ENCODE measurements around the gene DGKZ. TPM values are rescaled to one million over a fixed set of nuclear protein-coding genes. Genes with fewer than 3 reads are reported as not detected.
A peak's percentile ranks its signal among the peaks of the same experiment; 100 is the strongest.
"Not testable (repeated sequence)": the region's sequence is repeated elsewhere in the genome, so short reads cannot be mapped to it uniquely, and the experiment has no call there.

Gene DGKZ
- total and polyA plus RNA-seq, 2 of the 13 experiments (the other 11 are each of a cell fraction or from before 2014, with no cell fraction given) = 15.8 to 20.7 TPM

GRCh38 chr11:46379482-46380293 is 32.4 kb downstream of the DGKZ start (continued):
- peak; percentile 68 for TF ChIP-seq DR1 (CRISPR knock-in tag; IDR thresholded peaks at IDR 0.05)
- peak; percentile 31; the same call in 1 of the 2 replicates for TF ChIP-seq ZFP90 (CRISPR knock-in tag; IDR thresholded peaks at IDR 0.05; ENCODE audit: borderline replicate concordance)
- TF ChIP-seq ZNF331 (CRISPR knock-in tag; IDR thresholded peaks at IDR 0.05) = peak; percentile 61
- 0 out of 2 replicates have a peak, but pooled peaks have one; percentile 23 for TF ChIP-seq ERF (CRISPR knock-in tag; IDR thresholded peaks at IDR 0.05)
- TF ChIP-seq HMGXB4 (CRISPR knock-in tag; IDR thresholded peaks at IDR 0.05; ENCODE audit: borderline replicate concordance in 1 of 2, low read depth in 1 of 2) = 0 out of 4 replicates have a peak, but pooled peaks of 1 of the 2 experiments have one; percentile 27
- peak; percentile 76 for TF ChIP-seq SP5 (CRISPR knock-in tag; IDR thresholded peaks at IDR 0.05; ENCODE audit: borderline replicate concordance, low read depth)
- 0 out of 2 replicates have a peak, but pooled peaks have one; percentile 57 for TF ChIP-seq ZNF546 (CRISPR knock-in tag; conservative IDR thresholded peaks at IDR 0.05)
- TF ChIP-seq ZFX (CRISPR knock-in tag; IDR thresholded peaks at IDR 0.05; ENCODE audit: low read depth) = peak; percentile 93
- 0 out of 2 replicates have a peak, but pooled peaks have one; percentile 32 for TF ChIP-seq PHF21A (CRISPR knock-in tag; IDR thresholded peaks at IDR 0.05)
- peak; percentile 81 for TF ChIP-seq CSRNP1 (CRISPR knock-in tag; IDR thresholded peaks at IDR 0.05)
- not testable (repeated sequence) for TF ChIP-seq SP1 (IDR thresholded peaks at IDR 0.05); FOXA1 (IDR thresholded peaks at IDR 0.05); MAZ (IDR thresholded peaks at IDR 0.05; ENCODE audit: borderline replicate concordance, low read depth, low read length)
- TF ChIP-seq SP1 (CRISPR knock-in tag; IDR thresholded peaks at IDR 0.05) = 0 out of 2 replicates have a peak, but pooled peaks have one; percentile 14
- TF ChIP-seq, protein P1, sequence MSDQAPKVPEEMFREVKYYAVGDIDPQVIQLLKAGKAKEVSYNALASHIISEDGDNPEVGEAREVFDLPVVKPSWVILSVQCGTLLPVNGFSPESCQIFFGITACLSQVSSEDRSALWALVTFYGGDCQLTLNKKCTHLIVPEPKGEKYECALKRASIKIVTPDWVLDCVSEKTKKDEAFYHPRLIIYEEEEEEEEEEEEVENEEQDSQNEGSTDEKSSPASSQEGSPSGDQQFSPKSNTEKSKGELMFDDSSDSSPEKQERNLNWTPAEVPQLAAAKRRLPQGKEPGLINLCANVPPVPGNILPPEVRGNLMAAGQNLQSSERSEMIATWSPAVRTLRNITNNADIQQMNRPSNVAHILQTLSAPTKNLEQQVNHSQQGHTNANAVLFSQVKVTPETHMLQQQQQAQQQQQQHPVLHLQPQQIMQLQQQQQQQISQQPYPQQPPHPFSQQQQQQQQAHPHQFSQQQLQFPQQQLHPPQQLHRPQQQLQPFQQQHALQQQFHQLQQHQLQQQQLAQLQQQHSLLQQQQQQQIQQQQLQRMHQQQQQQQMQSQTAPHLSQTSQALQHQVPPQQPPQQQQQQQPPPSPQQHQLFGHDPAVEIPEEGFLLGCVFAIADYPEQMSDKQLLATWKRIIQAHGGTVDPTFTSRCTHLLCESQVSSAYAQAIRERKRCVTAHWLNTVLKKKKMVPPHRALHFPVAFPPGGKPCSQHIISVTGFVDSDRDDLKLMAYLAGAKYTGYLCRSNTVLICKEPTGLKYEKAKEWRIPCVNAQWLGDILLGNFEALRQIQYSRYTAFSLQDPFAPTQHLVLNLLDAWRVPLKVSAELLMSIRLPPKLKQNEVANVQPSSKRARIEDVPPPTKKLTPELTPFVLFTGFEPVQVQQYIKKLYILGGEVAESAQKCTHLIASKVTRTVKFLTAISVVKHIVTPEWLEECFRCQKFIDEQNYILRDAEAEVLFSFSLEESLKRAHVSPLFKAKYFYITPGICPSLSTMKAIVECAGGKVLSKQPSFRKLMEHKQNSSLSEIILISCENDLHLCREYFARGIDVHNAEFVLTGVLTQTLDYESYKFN (CRISPR knock-in tag; conservative IDR thresholded peaks at IDR 0.05) = peak; percentile 36
- TF ChIP-seq SMAD9 (CRISPR knock-in tag; IDR thresholded peaks at IDR 0.05) = peak; percentile 7; the same call in 1 of the 2 replicates
- TF ChIP-seq SALL2 (CRISPR knock-in tag; IDR thresholded peaks at IDR 0.05) = peak; percentile 12; the same call in 1 of the 2 replicates
- 0 out of 2 replicates have a peak, but pooled peaks have one; percentile 28 for TF ChIP-seq TFE3 (CRISPR knock-in tag; IDR thresholded peaks at IDR 0.05)
- 0 out of 2 replicates have a peak, but pooled peaks have one; percentile 6 for TF ChIP-seq FOXA1 (CRISPR knock-in tag; IDR thresholded peaks at IDR 0.05)
- 0 out of 2 replicates have a peak, but pooled peaks have one; percentile 36 for TF ChIP-seq ZNF543 (CRISPR knock-in tag; IDR thresholded peaks at IDR 0.05)
- TF ChIP-seq MAZ (CRISPR knock-in tag; IDR thresholded peaks at IDR 0.05; ENCODE audit: low read depth) = peak; percentile 53; the same call in 1 of the 2 replicates

Measured in HepG2 (cell line).